ENCODE measurements around the gene UQCRH.
"Not testable (repeated sequence)": the region's sequence is repeated elsewhere in the genome, so short reads cannot be mapped to it uniquely, and the experiment has no call there.

Gene UQCRH

GRCh38 chr1:46315669-46316403 is 12.3 kb downstream of the UQCRH start:
- H3K23ac ChIP-seq (ENCODE audit: low read length) = no peak overlapping the region
- H3K18ac ChIP-seq (ENCODE audit: low read length) = no peak overlapping the region
- H2BK120ac ChIP-seq (ENCODE audit: insufficient read depth, low read length, poor library complexity) = no peak overlapping the region
- no peaks in the 10 kb centered on the region for H3K79me2 ChIP-seq (ENCODE audit: control insufficient read depth, insufficient read depth, low read length, poor library complexity)
- no peak for DNase-seq
- no peak overlapping the region for H4K12ac ChIP-seq (ENCODE audit: low read depth, low read length)
- no peaks in the 10 kb centered on the region for H3K27me3 ChIP-seq (ENCODE audit: insufficient read depth, low read length)
- H2AFZ ChIP-seq (ENCODE audit: insufficient read depth, low read length, poor library complexity) = no peak overlapping the region
- H3K4ac ChIP-seq (ENCODE audit: low read depth, low read length) = no peak overlapping the region
- no peak overlapping the region for H2BK12ac ChIP-seq (ENCODE audit: low read length)
- H4K91ac ChIP-seq (ENCODE audit: low read depth, low read length) = no peak overlapping the region
- no CpG with 5 or more reads among the region's 3 CpGs for WGBS (ENCODE audit: extremely low coverage, insufficient coverage, insufficient read length)
- no peak overlapping the region for H2BK5ac ChIP-seq (ENCODE audit: low read depth, low read length, poor library complexity)
- H3K4me3 ChIP-seq (ENCODE audit: low read depth, low read length) = no peak overlapping the region
- H2AK5ac ChIP-seq (ENCODE audit: low read length) = no peak overlapping the region
- no peak overlapping the region for H3K9ac ChIP-seq (ENCODE audit: low read length)
- no peaks in the 10 kb centered on the region for H3K79me1 ChIP-seq (ENCODE audit: low read length)
- H4K8ac ChIP-seq (ENCODE audit: low read depth, low read length) = no peak overlapping the region
- H3K4me2 ChIP-seq (ENCODE audit: low read length) = no peak overlapping the region
- no peak overlapping the region for H3K27ac ChIP-seq (ENCODE audit: low read depth, low read length)
- H3K14ac ChIP-seq (ENCODE audit: low read length) = no peak overlapping the region
- H3K9me3 ChIP-seq (ENCODE audit: insufficient read depth, low read depth, low read length) = no peaks in the 10 kb centered on the region
- H3K4me1 ChIP-seq (ENCODE audit: control insufficient read depth in 1 of 2, insufficient read depth in 2 of 2, low read length in 2 of 2) = no peaks in the 10 kb centered on the region
- peaks cover 35 to 45% of the 10 kb centered on the region in 2 experiments for H3K36me3 ChIP-seq (ENCODE audit: control insufficient read depth in 1 of 2, insufficient read depth in 2 of 2, low read length in 2 of 2)

- Histone ChIP-seq H3K4me2 (ENCODE audit: low read length) (no peak overlapping the region), H3K36me3 (ENCODE audit: control insufficient read depth in 1 of 2, insufficient read depth in 2 of 2, low read length in 2 of 2) (peaks cover 23 to 32% of the 10 kb centered on the region in 2 experiments), H3K18ac (ENCODE audit: low read length) (no peak overlapping the region), H3K4ac (ENCODE audit: low read depth, low read length) (no peak overlapping the region), H4K12ac (ENCODE audit: low read depth, low read length) (no peak overlapping the region), H3K14ac (ENCODE audit: low read length) (no peak overlapping the region), H2AK5ac (ENCODE audit: low read length) (no peak overlapping the region), H3K27me3 (ENCODE audit: insufficient read depth, low read length) (no peaks in the 10 kb centered on the region), H3K79me1 (ENCODE audit: low read length) (no peaks in the 10 kb centered on the region), H2BK12ac (ENCODE audit: low read length) (no peak overlapping the region), H3K9ac (ENCODE audit: low read length) (no peak overlapping the region), H4K91ac (ENCODE audit: low read depth, low read length) (no peak overlapping the region), H3K23ac (ENCODE audit: low read length) (no peak overlapping the region), H3K27ac (ENCODE audit: low read depth, low read length) (no peak overlapping the region), H2BK5ac (ENCODE audit: low read depth, low read length, poor library complexity) (no peak overlapping the region), H3K9me3 (ENCODE audit: insufficient read depth, low read depth, low read length) (no peaks in the 10 kb centered on the region), H3K4me1 (ENCODE audit: control insufficient read depth in 1 of 2, insufficient read depth in 2 of 2, low read length in 2 of 2) (no peaks in the 10 kb centered on the region), H2BK120ac (ENCODE audit: insufficient read depth, low read length, poor library complexity) (no peak overlapping the region), H2AFZ (ENCODE audit: insufficient read depth, low read length, poor library complexity) (no peak overlapping the region), H3K4me3 (ENCODE audit: low read depth, low read length) (no peak overlapping the region), H3K79me2 (ENCODE audit: control insufficient read depth, insufficient read depth, low read length, poor library complexity) (no peaks in the 10 kb centered on the region), H4K8ac (ENCODE audit: low read depth, low read length) (no peak overlapping the region)
- WGBS (ENCODE audit: extremely low coverage, insufficient coverage, insufficient read length) = no CpG with 5 or more reads among the region's 1 CpG
- DNase-seq = no peak
These were observed 13.8 kb downstream of the UQCRH start for GRCh38 chr1:46317323-46317722.

DNA sequence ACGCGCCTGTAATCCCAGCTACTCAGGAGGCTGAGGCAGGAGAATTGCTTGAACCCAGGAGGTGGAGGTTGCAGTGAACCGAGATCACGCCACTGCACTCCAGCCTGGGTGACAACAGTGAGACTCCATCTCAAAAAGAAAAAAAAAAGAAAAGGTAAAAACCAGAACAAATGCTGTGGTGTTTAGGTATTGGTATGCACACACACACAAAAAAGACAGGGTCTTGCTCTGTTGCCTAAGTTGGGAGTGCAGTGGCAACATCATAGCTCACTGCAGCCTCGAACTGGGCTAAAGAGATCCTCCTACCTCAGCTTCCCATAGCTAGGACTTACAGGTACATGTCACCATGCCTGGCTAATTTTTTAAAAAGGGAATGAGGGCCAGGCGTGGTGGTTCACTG is 15.8 kb downstream of the UQCRH start:
- H3K23ac ChIP-seq (ENCODE audit: low read length); H3K18ac ChIP-seq (ENCODE audit: low read length); H3K4me3 ChIP-seq (ENCODE audit: low read depth, low read length); H3K79me2 ChIP-seq (ENCODE audit: control insufficient read depth, insufficient read depth, low read length, poor library complexity); H3K4me1 ChIP-seq (ENCODE audit: control insufficient read depth in 1 of 2, insufficient read depth in 2 of 2, low read length in 2 of 2); H4K8ac ChIP-seq (ENCODE audit: low read depth, low read length); H2AK5ac ChIP-seq (ENCODE audit: low read length); H3K27ac ChIP-seq (ENCODE audit: low read depth, low read length); H3K79me1 ChIP-seq (ENCODE audit: low read length); H3K4ac ChIP-seq (ENCODE audit: low read depth, low read length); DNase-seq; H2AFZ ChIP-seq (ENCODE audit: insufficient read depth, low read length, poor library complexity); H2BK120ac ChIP-seq (ENCODE audit: insufficient read depth, low read length, poor library complexity); H3K9ac ChIP-seq (ENCODE audit: low read length); H2BK5ac ChIP-seq (ENCODE audit: low read depth, low read length, poor library complexity); H4K91ac ChIP-seq (ENCODE audit: low read depth, low read length); H3K9me3 ChIP-seq (ENCODE audit: insufficient read depth, low read depth, low read length); H3K27me3 ChIP-seq (ENCODE audit: insufficient read depth, low read length); H4K12ac ChIP-seq (ENCODE audit: low read depth, low read length); H3K14ac ChIP-seq (ENCODE audit: low read length); H2BK12ac ChIP-seq (ENCODE audit: low read length); H3K4me2 ChIP-seq (ENCODE audit: low read length): not testable (repeated sequence)
- WGBS (ENCODE audit: extremely low coverage, insufficient coverage, insufficient read length) = no CpG with 5 or more reads among the region's 6 CpGs
- peaks cover 11 to 18% of the 10 kb centered on the region in 2 experiments for H3K36me3 ChIP-seq (ENCODE audit: control insufficient read depth in 1 of 2, insufficient read depth in 2 of 2, low read length in 2 of 2)

GRCh38 chr1:46319960-46320914 is 16.7 kb downstream of the UQCRH start:
- not testable (repeated sequence) for H3K27ac ChIP-seq (ENCODE audit: low read depth, low read length); H2BK5ac ChIP-seq (ENCODE audit: low read depth, low read length, poor library complexity); H3K4ac ChIP-seq (ENCODE audit: low read depth, low read length); H3K9ac ChIP-seq (ENCODE audit: low read length); H2BK12ac ChIP-seq (ENCODE audit: low read length); H3K14ac ChIP-seq (ENCODE audit: low read length); H3K27me3 ChIP-seq (ENCODE audit: insufficient read depth, low read length); H3K79me2 ChIP-seq (ENCODE audit: control insufficient read depth, insufficient read depth, low read length, poor library complexity); H4K8ac ChIP-seq (ENCODE audit: low read depth, low read length); H2AFZ ChIP-seq (ENCODE audit: insufficient read depth, low read length, poor library complexity); H2BK120ac ChIP-seq (ENCODE audit: insufficient read depth, low read length, poor library complexity); H4K91ac ChIP-seq (ENCODE audit: low read depth, low read length); DNase-seq; H3K4me1 ChIP-seq (ENCODE audit: control insufficient read depth in 1 of 2, insufficient read depth in 2 of 2, low read length in 2 of 2); H3K4me2 ChIP-seq (ENCODE audit: low read length); H2AK5ac ChIP-seq (ENCODE audit: low read length); H4K12ac ChIP-seq (ENCODE audit: low read depth, low read length); H3K4me3 ChIP-seq (ENCODE audit: low read depth, low read length); H3K79me1 ChIP-seq (ENCODE audit: low read length); H3K18ac ChIP-seq (ENCODE audit: low read length); H3K23ac ChIP-seq (ENCODE audit: low read length); H3K9me3 ChIP-seq (ENCODE audit: insufficient read depth, low read depth, low read length)
- peaks cover 6 to 12% of the 10 kb centered on the region in 2 experiments for H3K36me3 ChIP-seq (ENCODE audit: control insufficient read depth in 1 of 2, insufficient read depth in 2 of 2, low read length in 2 of 2)
- no CpG with 5 or more reads among the region's 13 CpGs for whole genome bisulfite sequencing (ENCODE audit: extremely low coverage, insufficient coverage, insufficient read length)
